BJ (cell line): ENCODE results near the gene CEP78. TPM values are rescaled to one million over a fixed set of nuclear protein-coding genes. Genes with fewer than 3 reads are reported as not detected.
A peak's percentile ranks its signal among the peaks of the same experiment; 100 is the strongest.
"Not testable (repeated sequence)": the region's sequence is repeated elsewhere in the genome, so short reads cannot be mapped to it uniquely, and the experiment has no call there.

Source experiments
- CTCF ChIA-PET: fragments of 350-600 bp; formaldehyde crosslinking; extraction: SDS; loops from one replicate; lab custom pipeline; 2021; ENCODE audit warnings: antibody characterized with exemption, inconsistent platforms; lab: Yijun Ruan, JAX
- POLR2A ChIA-PET: fragments of 300-600 bp; sonication (Branson Sonifier 250); formaldehyde crosslinking; extraction: SDS; loops from one replicate; lab custom pipeline; 2021; ENCODE audit warnings: antibody characterized with exemption; lab: Charles Lee
- DNase-seq: peaks from one replicate; pipeline ENCODE4 v3.0.0-alpha.2; 2011; ENCODE audit warnings: low read depth
- H3K27me3 ChIP-seq: 2 replicates; pipeline ENCODE4 v1.6.0; 2011; ENCODE audit warnings: low read length; ENCODE audit not compliant: control insufficient read depth, insufficient read depth
- H3K36me3 ChIP-seq: 2 replicates; pipeline ENCODE4 v1.5.1; 2011; ENCODE audit warnings: low read length; ENCODE audit not compliant: control insufficient read depth, insufficient read depth
- H3K4me3 ChIP-seq: 2 replicates; pipeline ENCODE4 v1.5.1; 2011; ENCODE audit warnings: low read depth, mild to moderate bottlenecking, control low read depth, low read length
- CTCF ChIP-seq: IDR thresholded peaks from 2 replicates; pipeline ENCODE4 v1.5.1; 2011; ENCODE audit warnings: low read depth, mild to moderate bottlenecking, control low read depth, inconsistent platforms, low read length, moderate library complexity; ENCODE audit not compliant: insufficient read depth
- polyA plus RNA-seq: library from polyadenylated mRNA; depleted of rRNA; stranded (reverse); fragments of >200 nt; gene quantifications from 2 replicates; pipeline ENCODE4 v1.2.3, GENCODE V29; 2011

Gene CEP78
- polyA plus RNA-seq, 1 experiment, result 4.5 TPM

- TF ChIP-seq CTCF, result no peak
- Histone ChIP-seq H3K4me3 (no peak overlapping the region), H3K27me3 (no peaks in the 10 kb centered on the region), H3K36me3 (no peaks in the 10 kb centered on the region)
- POLR2A ChIA-PET, result interaction anchor here (0.6 kb wide), 1 partner anchor 36 kb away, joined by 4 read pairs; no protein-coding TSS in a partner anchor
- DNase-seq, result no peak
- CTCF ChIA-PET, result interaction anchor here (1.3 to 3.0 kb wide), 3 partner anchors 9 to 98 kb away, joined by 5 to 15 read pairs (median 6); partner anchors contain the start of gene PSAT1
Measured at GRCh38 chr9:78272307-78272706, 36.4 kb downstream of the CEP78 start.

DNA sequence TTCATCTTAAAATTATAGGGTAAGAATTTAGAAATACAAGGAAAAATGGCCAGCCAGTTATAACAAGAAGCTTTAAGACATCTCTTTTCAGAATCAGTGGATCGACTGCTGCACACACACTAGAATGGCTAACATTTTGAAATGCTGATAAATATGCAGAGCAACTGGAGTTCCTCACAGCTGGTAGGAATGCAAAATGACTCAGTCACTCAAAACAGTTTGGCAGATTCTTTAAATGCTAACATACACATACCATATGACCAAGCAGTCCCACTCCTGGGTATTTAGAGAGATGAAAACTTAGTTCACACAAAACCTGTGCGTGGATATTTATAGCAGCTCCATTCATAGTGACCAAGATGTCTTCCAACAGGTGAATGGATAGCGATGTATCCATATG lies 37.9 kb downstream of the CEP78 start:
- no peak overlapping the region for H3K4me3 ChIP-seq
- H3K27me3 ChIP-seq, result no peaks in the 10 kb centered on the region
- no peak for TF ChIP-seq CTCF
- H3K36me3 ChIP-seq, result no peaks in the 10 kb centered on the region
- ChIA-PET POLR2A (no interaction called here), CTCF (interaction anchor here (0.6 to 3.0 kb wide), 3 partner anchors 23 to 96 kb away, joined by 3 to 15 read pairs (median 3); partner anchors contain the start of gene PSAT1)
- no peak for DNase-seq

DNA sequence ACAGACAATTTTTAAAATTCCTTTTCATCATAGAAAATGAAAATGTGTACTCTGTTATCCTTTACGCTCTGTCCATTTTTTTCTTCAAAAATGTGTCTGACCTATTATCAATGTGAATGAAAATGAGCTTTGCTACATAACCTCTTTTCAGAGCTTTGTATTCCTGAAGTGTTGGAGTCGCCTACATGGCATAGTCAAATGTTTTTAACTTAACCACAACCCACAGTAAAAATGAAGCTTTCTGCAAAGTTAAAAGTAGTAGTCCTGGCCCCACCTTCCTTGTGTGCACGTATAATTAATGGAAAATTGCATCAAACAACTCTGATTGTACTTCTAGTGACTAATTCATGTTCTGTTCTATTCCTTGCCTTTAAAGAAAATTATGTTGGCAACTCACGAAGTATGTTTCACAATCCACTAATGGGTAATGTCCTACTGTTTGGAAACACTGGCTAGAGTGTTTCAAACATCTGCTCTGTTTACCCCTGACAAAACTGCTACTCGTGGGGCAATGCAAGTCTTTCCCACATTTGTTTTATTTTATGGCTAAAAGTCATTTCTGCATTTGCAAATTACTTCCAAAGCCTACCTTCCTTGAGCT lies 42.4 kb downstream of the CEP78 start:
- POLR2A ChIA-PET, result interaction anchor here (1.5 kb wide), 1 partner anchor 19 kb away, joined by 8 read pairs; the partner anchor contains the start of gene PSAT1
- Histone ChIP-seq H3K36me3 (no peaks in the 10 kb centered on the region), H3K4me3 (no peak overlapping the region), H3K27me3 (no peaks in the 10 kb centered on the region)
- CTCF ChIA-PET, result interaction anchor here (0.6 to 1.3 kb wide), 3 partner anchors 10 to 1469 kb away, joined by 3 to 4 read pairs (median 3); no protein-coding TSS in a partner anchor
- TF ChIP-seq CTCF, result no peak
- peak; percentile 48 for DNase-seq

- no peak for DNase-seq
- ChIA-PET POLR2A (interaction anchor here (1.5 kb wide), 1 partner anchor 18 kb away, joined by 8 read pairs; the partner anchor contains the start of gene PSAT1), CTCF (interaction anchor here (0.9 kb wide), 1 partner anchor 21 kb away, joined by 3 read pairs; no protein-coding TSS in a partner anchor)
- no peaks in the 10 kb centered on the region for H3K36me3 ChIP-seq
- H3K27me3 ChIP-seq, result no peaks in the 10 kb centered on the region
- no peak for TF ChIP-seq CTCF
- no peak overlapping the region for H3K4me3 ChIP-seq
Measured at GRCh38 chr9:78278801-78279200, 42.9 kb downstream of the CEP78 start.

DNA sequence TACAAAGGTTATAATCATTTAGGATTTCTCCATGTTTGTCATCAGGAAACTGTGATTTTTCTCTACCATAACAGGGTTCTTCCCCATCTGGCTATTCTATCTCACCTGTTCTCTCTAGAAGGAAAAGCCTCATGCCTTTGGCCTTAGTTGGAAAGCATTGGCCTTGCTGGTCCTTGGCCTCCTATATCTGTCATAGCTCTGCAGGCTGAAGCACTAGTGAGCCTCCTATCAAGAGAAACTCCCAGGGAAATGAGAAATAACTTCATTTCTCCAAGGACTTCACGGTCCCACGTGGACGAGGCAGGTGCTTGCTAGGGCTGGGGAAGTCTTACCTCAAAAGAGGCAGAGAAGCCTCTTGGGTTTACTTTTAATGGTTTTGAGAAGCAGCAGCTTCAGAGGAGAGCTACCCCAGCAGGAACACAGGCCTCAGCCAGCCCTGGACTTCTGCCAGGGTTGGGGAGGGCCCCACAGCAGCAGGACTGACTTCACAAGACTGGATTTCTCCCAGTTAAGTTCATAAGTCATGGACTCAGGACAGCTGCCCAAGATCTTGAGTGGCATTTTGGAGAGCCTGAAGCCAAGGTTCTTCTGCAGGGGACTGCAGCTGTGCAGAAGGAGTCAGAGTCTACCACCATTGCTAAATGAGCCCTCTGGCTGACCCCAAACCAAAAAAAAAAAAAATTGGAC lies 45.2 kb downstream of the CEP78 start:
- no peak overlapping the region for H3K4me3 ChIP-seq
- no peaks in the 10 kb centered on the region for H3K36me3 ChIP-seq
- POLR2A ChIA-PET, result no interaction called here
- CTCF ChIA-PET, result interaction anchor here (1.2 kb wide), 1 partner anchor 19 kb away, joined by 3 read pairs; no protein-coding TSS in a partner anchor
- no peak for TF ChIP-seq CTCF
- DNase-seq, result no peak
- H3K27me3 ChIP-seq, result no peaks in the 10 kb centered on the region

GRCh38 chr9:78284181-78284580 lies 48.3 kb downstream of the CEP78 start:
- CTCF ChIA-PET, result interaction anchor here (1.0 to 2.1 kb wide), 2 partner anchors 10 to 12 kb away, joined by 3 to 8 read pairs; partner anchors contain the start of gene PSAT1
- POLR2A ChIA-PET, result not testable (repeated sequence)

More at GRCh38 chr9:78284181-78284580, 48.3 kb downstream of the CEP78 start:
- H3K27me3 ChIP-seq, H3K36me3 ChIP-seq, H3K4me3 ChIP-seq, DNase-seq: not testable (repeated sequence)
